CD4-positive, alpha-beta memory T cell (primary cell): ENCODE data around the gene TCF4. TPM values are rescaled to one million over a fixed set of nuclear protein-coding genes. Genes with fewer than 3 reads are reported as not detected.

Source experiments
- CTCF ChIA-PET: fragments of 350-600 bp; sonication (Branson Sonifier 250); formaldehyde crosslinking; loops from one replicate; lab custom pipeline; 2021; ENCODE audit warnings: inconsistent platforms; ENCODE audit not compliant: partially characterized antibody; lab: Charles Lee
- POLR2A ChIA-PET: fragments of 350-600 bp; sonication (Branson Sonifier 250); formaldehyde crosslinking; loops from one replicate; lab custom pipeline; 2021; ENCODE audit not compliant: partially characterized antibody; lab: Charles Lee
- DNase-seq, 5 donors: peaks; one replicate each; pipeline versions ENCODE4 v3.0.0 to v3.0.0-alpha.2; 2020 to 2022; ENCODE audit warnings: mixed read lengths in 1 of 5
- H3K27ac ChIP-seq: one replicate; pipeline ENCODE4 v1.7.0; 2013; ENCODE audit warnings: low read depth, low read length
- H3K27me3 ChIP-seq: 2 replicates; pipeline ENCODE4 v1.7.0; 2013; ENCODE audit warnings: mild to moderate bottlenecking, low read length, moderate library complexity; ENCODE audit not compliant: insufficient read depth
- H3K36me3 ChIP-seq: 2 replicates; pipeline ENCODE4 v1.7.0; 2013; ENCODE audit warnings: mild to moderate bottlenecking, low read length, moderate library complexity; ENCODE audit not compliant: insufficient read depth
- H3K4me1 ChIP-seq: 2 replicates; pipeline ENCODE4 v1.7.0; 2013; ENCODE audit warnings: mild to moderate bottlenecking, low read length, moderate library complexity; ENCODE audit not compliant: insufficient read depth
- H3K4me3 ChIP-seq, 2 donors: one replicate each; pipeline ENCODE4 v1.7.0; 2013; ENCODE audit warnings: low read length in 2 of 2, mild to moderate bottlenecking in 1 of 2
- H3K9me3 ChIP-seq, 2 donors: one replicate each; pipeline ENCODE4 v1.7.0; 2013; ENCODE audit warnings: low read length in 2 of 2, control low read depth in 1 of 2; ENCODE audit not compliant: control insufficient read depth in 1 of 2
- H3K27ac Mint-ChIP-seq, 7 donors: one replicate each; pipeline ENCODE4 v1.8.0; 2020 to 2021; ENCODE audit warnings: mixed read lengths in 7 of 7, mild to moderate bottlenecking in 6 of 7, inconsistent platforms in 3 of 7, moderate library complexity in 3 of 7
- H3K27me3 Mint-ChIP-seq, 2 donors: one replicate each; pipeline ENCODE4 v1.8.0; 2020 to 2021; ENCODE audit warnings: mixed read lengths in 2 of 2
- H3K36me3 Mint-ChIP-seq, 2 donors: one replicate each; pipeline ENCODE4 v1.8.0; 2020 to 2021; ENCODE audit warnings: mixed read lengths in 2 of 2, inconsistent platforms in 1 of 2, mild to moderate bottlenecking in 1 of 2
- H3K4me1 Mint-ChIP-seq, 4 donors: one replicate each; pipeline ENCODE4 v1.8.0; 2020 to 2021; ENCODE audit warnings: mixed read lengths in 4 of 4, mild to moderate bottlenecking in 1 of 4
- H3K4me3 Mint-ChIP-seq, 8 donors: one replicate each; pipeline ENCODE4 v1.8.0; 2020 to 2021; ENCODE audit warnings: mixed read lengths in 8 of 8, mild to moderate bottlenecking in 7 of 8, moderate library complexity in 6 of 8, inconsistent platforms in 3 of 8
- H3K9me3 Mint-ChIP-seq, 8 donors: one replicate each; pipeline ENCODE4 v1.8.0; 2020 to 2021; ENCODE audit warnings: mixed read lengths in 8 of 8, mild to moderate bottlenecking in 5 of 8, inconsistent platforms in 3 of 8, moderate library complexity in 1 of 8
- intact Hi-C: fragments of 100-400 bp; cut with micrococcal nuclease; formaldehyde crosslinking; loops from one replicate; pipeline ENCODE4 v1.15.1; 2023
- polyA plus RNA-seq, 2 donors: library from polyadenylated mRNA; unstranded; fragments of 300-500 nt; fragmentation: Illumina TruSeq; gene quantifications; one replicate each; pipeline ENCODE4 v1.2.3, GENCODE V29; 2021
- total RNA-seq, 2 experiments: library from RNA; stranded (reverse); gene quantifications; one replicate each; pipeline ENCODE4 v1.2.3, GENCODE V29; 2021

The TCF4 gene
- total and polyA plus RNA-seq, 4 experiments from 2014 or later = 0.11 to 2.2 (median 0.76) TPM

DNA sequence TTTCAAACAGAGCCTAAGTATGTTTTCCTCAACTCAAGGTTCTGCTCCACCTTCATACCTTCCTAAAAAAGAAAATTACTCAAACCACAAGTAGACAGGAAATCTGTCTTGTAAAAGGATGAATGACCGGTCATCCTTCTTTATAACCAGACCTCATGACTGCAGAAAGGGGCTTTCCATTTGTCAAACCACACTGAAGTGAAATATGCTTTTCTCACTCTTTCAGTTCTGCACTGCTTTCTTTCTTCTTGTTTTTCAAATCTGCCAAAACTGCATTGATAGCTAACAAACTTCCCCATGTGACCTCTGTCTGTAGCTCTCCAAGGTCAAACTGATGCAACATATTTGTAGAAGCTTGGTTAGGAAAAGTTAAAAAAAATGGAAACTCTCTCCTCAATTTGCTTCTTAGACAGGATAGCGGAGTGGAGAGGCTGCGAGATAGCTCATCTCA is 319.8 kb downstream of the TCF4 start:
- CTCF ChIA-PET = interaction anchor here (0.6 kb wide), 1 partner anchor 1191 kb away, joined by 3 read pairs; no protein-coding TSS in a partner anchor
- H3K4me3 ChIP-seq = no peak overlapping the region
- Mint-ChIP-seq H3K27me3 (no peaks in the 10 kb centered on the region), H3K4me3 (no peak overlapping the region), H3K27ac (no peak overlapping the region), H3K9me3 (peaks cover 0 to 2% (median 0%) of the 10 kb centered on the region in 8 donors), H3K4me1 (no peaks in the 10 kb centered on the region), H3K36me3 (no peaks in the 10 kb centered on the region)
- no peak overlapping the region for H3K27ac ChIP-seq
- H3K36me3 ChIP-seq = no peaks in the 10 kb centered on the region
- no peaks in the 10 kb centered on the region for H3K4me1 ChIP-seq
- H3K27me3 ChIP-seq = no peaks in the 10 kb centered on the region
- no peak for DNase-seq
- POLR2A ChIA-PET = no interaction called here
- intact Hi-C loops = no loop called here
- no peaks in the 10 kb centered on the region for H3K9me3 ChIP-seq

DNA sequence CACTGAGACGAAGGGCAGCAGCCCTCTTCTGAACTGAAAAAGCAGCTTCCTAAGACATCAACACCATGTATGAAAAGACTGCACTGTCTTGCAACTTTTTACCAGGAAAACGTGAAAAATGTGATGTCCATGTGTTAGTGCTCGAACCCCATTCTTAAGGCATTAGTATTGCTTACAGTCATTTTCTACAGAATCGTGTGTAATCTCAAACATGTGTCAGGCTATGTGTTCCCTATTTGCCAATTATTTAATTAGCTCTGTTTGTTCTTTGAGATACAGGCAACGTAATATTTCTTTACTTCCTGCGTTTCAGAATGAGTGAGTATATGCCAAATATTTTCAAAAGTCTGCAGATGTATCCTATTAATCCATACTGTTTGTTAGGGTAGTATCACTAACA is 321.0 kb downstream of the TCF4 start:
- no peak overlapping the region for H3K27ac ChIP-seq
- no peaks in the 10 kb centered on the region for H3K4me1 Mint-ChIP-seq
- CTCF ChIA-PET = no interaction called here

GRCh38 chr18:55265984-55266383 is 322.0 kb downstream of the TCF4 start:
- H3K36me3 Mint-ChIP-seq = no peaks in the 10 kb centered on the region
- intact Hi-C loops = no loop called here
- POLR2A ChIA-PET = no interaction called here
- H3K4me1 Mint-ChIP-seq = no peaks in the 10 kb centered on the region
- no peak for DNase-seq
- no peak overlapping the region for H3K4me3 Mint-ChIP-seq
- CTCF ChIA-PET = interaction anchor here (0.8 kb wide), 1 partner anchor 15 kb away, joined by 3 read pairs; no protein-coding TSS in a partner anchor
- no peaks in the 10 kb centered on the region for H3K27me3 ChIP-seq
- no peak overlapping the region for H3K4me3 ChIP-seq
- no peaks in the 10 kb centered on the region for H3K4me1 ChIP-seq
- no peak overlapping the region for H3K27ac Mint-ChIP-seq
- no peaks in the 10 kb centered on the region for H3K36me3 ChIP-seq
- H3K9me3 Mint-ChIP-seq = peaks cover 0 to 2% (median 0%) of the 10 kb centered on the region in 8 donors
- H3K27me3 Mint-ChIP-seq = no peaks in the 10 kb centered on the region
- no peaks in the 10 kb centered on the region for H3K9me3 ChIP-seq
- no peak overlapping the region for H3K27ac ChIP-seq

More for the DNA sequence above, 321.0 kb downstream of the TCF4 start:
- no peaks in the 10 kb centered on the region for H3K36me3 Mint-ChIP-seq
- H3K4me1 ChIP-seq = no peaks in the 10 kb centered on the region
- no peaks in the 10 kb centered on the region for H3K9me3 ChIP-seq
- H3K27me3 ChIP-seq = no peaks in the 10 kb centered on the region
- H3K36me3 ChIP-seq = no peaks in the 10 kb centered on the region
- POLR2A ChIA-PET = no interaction called here
- peaks cover 0 to 2% (median 0%) of the 10 kb centered on the region in 8 donors for H3K9me3 Mint-ChIP-seq
- H3K4me3 ChIP-seq = no peak overlapping the region
- intact Hi-C loops = no loop called here
- no peak overlapping the region for H3K4me3 Mint-ChIP-seq
- DNase-seq = no peak
- H3K27ac Mint-ChIP-seq = no peak overlapping the region
- H3K27me3 Mint-ChIP-seq = no peaks in the 10 kb centered on the region

- no peak overlapping the region for H3K27ac Mint-ChIP-seq
These were observed 322.8 kb downstream of the TCF4 start for GRCh38 chr18:55265130-55265675.

DNA sequence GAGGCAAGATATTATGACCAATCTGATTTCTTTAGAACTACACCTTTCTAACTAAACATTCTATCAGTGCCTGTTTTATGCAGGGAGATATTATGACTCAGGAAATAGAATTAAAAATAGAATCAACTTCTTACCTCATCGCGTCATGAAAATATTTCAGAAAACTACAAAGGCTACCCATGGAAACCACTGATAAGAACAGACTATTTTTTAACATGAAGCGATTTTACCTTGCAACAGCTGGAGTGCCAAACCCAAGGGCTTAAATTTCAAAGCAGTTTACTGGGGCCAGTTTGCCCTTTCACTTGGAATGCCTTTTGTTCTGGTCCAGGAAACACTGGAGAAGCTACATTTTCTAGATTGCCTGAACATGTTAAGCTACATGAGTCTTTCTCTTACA is 323.9 kb downstream of the TCF4 start:
- intact Hi-C loops = no loop called here
- no peaks in the 10 kb centered on the region for H3K36me3 Mint-ChIP-seq
- no peaks in the 10 kb centered on the region for H3K4me1 ChIP-seq
- H3K4me1 Mint-ChIP-seq = no peaks in the 10 kb centered on the region
- POLR2A ChIA-PET = no interaction called here
- CTCF ChIA-PET = interaction anchor here (0.7 to 1.0 kb wide), 2 partner anchors 24 to 51 kb away, joined by 3 read pairs; no protein-coding TSS in a partner anchor
- no peaks in the 10 kb centered on the region for H3K27me3 Mint-ChIP-seq
- no peak overlapping the region for H3K4me3 Mint-ChIP-seq
- DNase-seq = no peak
- H3K27ac Mint-ChIP-seq = no peak overlapping the region
- no peaks in the 10 kb centered on the region for H3K27me3 ChIP-seq
- no peaks in the 10 kb centered on the region for H3K36me3 ChIP-seq
- H3K4me3 ChIP-seq = no peak overlapping the region
- no peaks in the 10 kb centered on the region for H3K9me3 ChIP-seq
- no peak overlapping the region for H3K27ac ChIP-seq
- peaks cover 0 to 2% (median 0%) of the 10 kb centered on the region in 8 donors for H3K9me3 Mint-ChIP-seq

More at GRCh38 chr18:55265130-55265675, 322.8 kb downstream of the TCF4 start:
- Histone ChIP-seq H3K27me3 (no peaks in the 10 kb centered on the region), H3K36me3 (no peaks in the 10 kb centered on the region), H3K4me3 (no peak overlapping the region), H3K27ac (no peak overlapping the region), H3K4me1 (no peaks in the 10 kb centered on the region), H3K9me3 (no peaks in the 10 kb centered on the region)
- POLR2A ChIA-PET = no interaction called here
- CTCF ChIA-PET = interaction anchor here (1.0 kb wide), 1 partner anchor 52 kb away, joined by 3 read pairs; no protein-coding TSS in a partner anchor
- intact Hi-C loops = no loop called here
- H3K4me3 Mint-ChIP-seq = no peak overlapping the region
- DNase-seq = no peak
- no peaks in the 10 kb centered on the region for H3K27me3 Mint-ChIP-seq
- H3K36me3 Mint-ChIP-seq = no peaks in the 10 kb centered on the region
- no peaks in the 10 kb centered on the region for H3K4me1 Mint-ChIP-seq
- peaks cover 0 to 2% (median 0%) of the 10 kb centered on the region in 8 donors for H3K9me3 Mint-ChIP-seq

DNA sequence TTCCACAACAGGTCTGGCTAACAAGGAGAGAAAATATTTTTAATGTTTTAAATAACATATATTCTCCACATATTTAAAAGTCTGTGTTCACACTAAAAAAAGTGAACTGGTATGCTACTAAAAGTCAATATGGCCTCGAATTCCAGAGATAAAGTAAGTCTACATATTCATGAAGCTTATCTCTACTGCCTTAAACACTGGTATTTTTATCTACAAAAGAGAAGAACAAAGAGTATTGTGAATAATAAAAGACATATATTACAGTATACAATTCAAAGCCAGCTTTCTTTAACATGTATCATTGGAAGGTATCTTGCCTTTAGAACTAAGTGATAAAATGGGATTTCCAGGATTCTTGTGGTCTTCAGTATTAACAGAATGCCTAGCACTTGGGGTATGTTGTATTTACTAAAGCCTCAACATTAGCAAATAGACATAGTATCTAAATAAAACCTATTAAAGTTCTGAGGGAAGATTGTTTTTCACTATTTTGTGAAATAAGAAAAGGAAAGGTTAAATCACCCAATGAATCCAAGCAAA is 325.9 kb downstream of the TCF4 start:
- Histone ChIP-seq H3K9me3 (no peaks in the 10 kb centered on the region), H3K36me3 (no peaks in the 10 kb centered on the region)

DNA sequence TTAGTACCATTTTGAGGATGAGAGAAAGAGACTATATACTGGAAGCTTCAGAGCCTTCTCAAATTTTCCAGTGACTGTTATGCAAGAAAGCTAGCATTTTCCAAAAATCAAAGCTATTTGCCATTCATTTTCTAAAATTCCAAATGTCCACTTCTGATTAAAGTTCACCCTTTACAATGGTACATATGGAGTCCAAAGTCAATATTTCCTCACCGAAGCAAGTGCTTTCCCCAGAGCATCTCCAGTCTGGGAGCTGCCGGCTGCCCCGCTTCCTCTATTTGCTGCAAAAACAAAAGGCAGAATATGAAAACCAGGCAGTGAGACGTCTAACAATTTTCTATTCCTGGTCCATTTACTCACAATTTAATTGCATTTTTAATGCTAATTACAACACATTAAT is 326.7 kb downstream of the TCF4 start:
- H3K4me3 ChIP-seq = no peak overlapping the region
- no peaks in the 10 kb centered on the region for H3K36me3 ChIP-seq
- H3K4me1 ChIP-seq = no peaks in the 10 kb centered on the region
- POLR2A ChIA-PET = no interaction called here
- no peak overlapping the region for H3K4me3 Mint-ChIP-seq
- H3K4me1 Mint-ChIP-seq = no peaks in the 10 kb centered on the region
- H3K27ac Mint-ChIP-seq = no peak overlapping the region
- H3K36me3 Mint-ChIP-seq = no peaks in the 10 kb centered on the region
- no peak overlapping the region for H3K27ac ChIP-seq
- H3K27me3 Mint-ChIP-seq = no peaks in the 10 kb centered on the region
- DNase-seq = no peak
- H3K9me3 Mint-ChIP-seq = no peaks in the 10 kb centered on the region
- no peaks in the 10 kb centered on the region for H3K27me3 ChIP-seq
- intact Hi-C loops = no loop called here
- CTCF ChIA-PET = no interaction called here
- no peaks in the 10 kb centered on the region for H3K9me3 ChIP-seq

More for the DNA sequence above, 325.9 kb downstream of the TCF4 start:
- H3K36me3 Mint-ChIP-seq = no peaks in the 10 kb centered on the region
- H3K4me3 ChIP-seq = no peak overlapping the region
- no peak overlapping the region for H3K27ac ChIP-seq
- H3K4me3 Mint-ChIP-seq = no peak overlapping the region
- H3K27ac Mint-ChIP-seq = no peak overlapping the region
- H3K27me3 ChIP-seq = no peaks in the 10 kb centered on the region
- H3K27me3 Mint-ChIP-seq = no peaks in the 10 kb centered on the region
- intact Hi-C loops = no loop called here
- ChIA-PET POLR2A (no interaction called here), CTCF (no interaction called here)
- no peak for DNase-seq
- H3K4me1 Mint-ChIP-seq = no peaks in the 10 kb centered on the region
- H3K4me1 ChIP-seq = no peaks in the 10 kb centered on the region
- peaks cover 0 to 2% (median 0%) of the 10 kb centered on the region in 8 donors for H3K9me3 Mint-ChIP-seq
